Lower leg skin (tissue), 3 donors: ENCODE measurements around the gene KAZN.

ENCODE experiments used
- CTCF ChIP-seq, 3 donors: fragments of 450-650 bp; IDR thresholded peaks; one replicate each; pipeline ENCODE4 v1.5.1; 2016; ENCODE audit warnings: antibody characterized with exemption in 3 of 3, mild to moderate bottlenecking in 3 of 3, moderate library complexity in 2 of 3
- POLR2A ChIP-seq, 2 donors: fragments of 450-650 bp; IDR thresholded peaks; one replicate each; pipeline ENCODE4 v1.6.1; 2016 to 2017; ENCODE audit warnings: antibody characterized with exemption in 2 of 2, mild to moderate bottlenecking in 1 of 2, moderate library complexity in 1 of 2

- TF ChIP-seq CTCF (IDR thresholded peaks at IDR 0.05) (no peak), POLR2A (IDR thresholded peaks at IDR 0.05) (no peak)
Measured at GRCh38 chr1:14987829-14988603, 389.5 kb downstream of the KAZN start.
